ENCODE data around the gene PYM1.

DNA sequence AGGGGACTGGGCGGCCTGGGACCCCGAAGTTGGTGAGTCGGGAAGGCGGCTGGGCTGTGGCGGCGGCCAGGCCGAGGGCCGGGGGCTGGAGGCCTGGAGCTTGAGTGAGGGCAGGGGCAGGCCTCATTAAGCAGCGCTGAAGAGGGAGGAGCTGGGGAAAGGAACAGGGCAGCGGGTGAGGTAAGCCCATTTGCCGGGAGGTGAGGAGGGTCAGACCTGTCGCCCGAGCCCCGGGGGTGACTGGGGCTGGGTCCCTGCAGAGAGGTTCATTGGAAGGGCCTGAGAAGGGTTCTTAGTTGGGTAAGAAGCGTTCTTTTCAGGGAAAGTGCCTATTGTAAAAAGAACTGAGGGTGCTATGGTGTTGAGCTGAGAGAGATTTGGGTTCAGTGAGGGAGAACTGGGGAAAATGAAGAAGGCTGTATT, 46.6 kb upstream of the PYM1 start:
- TF ChIP-seq, protein P1, sequence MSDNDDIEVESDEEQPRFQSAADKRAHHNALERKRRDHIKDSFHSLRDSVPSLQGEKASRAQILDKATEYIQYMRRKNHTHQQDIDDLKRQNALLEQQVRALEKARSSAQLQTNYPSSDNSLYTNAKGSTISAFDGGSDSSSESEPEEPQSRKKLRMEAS (IDR thresholded peaks at IDR 0.05; ENCODE audit: low read depth): no peak
- no peak for TF ChIP-seq CTCF (IDR thresholded peaks at IDR 0.05)
- TF ChIP-seq YY1 (IDR thresholded peaks at IDR 0.05; ENCODE audit: low read depth): no peak
- TF ChIP-seq GABPA (IDR thresholded peaks at IDR 0.05; ENCODE audit: low read depth): no peak
- no peak for TF ChIP-seq POLR2AphosphoS5 (IDR thresholded peaks at IDR 0.05; ENCODE audit: low read depth, low read length)
- TF ChIP-seq EZH2phosphoT487 (IDR thresholded peaks at IDR 0.05; ENCODE audit: borderline replicate concordance, low read depth): no peak
- TF ChIP-seq EP300 (IDR thresholded peaks at IDR 0.05; ENCODE audit: borderline replicate concordance in 1 of 2, low read depth in 1 of 2, low read length in 1 of 2): no peak
- no peak for TF ChIP-seq JUND (IDR thresholded peaks at IDR 0.05)
- no peak for TF ChIP-seq MXI1 (IDR thresholded peaks at IDR 0.05; ENCODE audit: low read depth, low read length)
- TF ChIP-seq SMC3 (IDR thresholded peaks at IDR 0.05; ENCODE audit: low read depth, low read length): no peak
